Left renal cortex interstitium (tissue), 4 donors: Measurements from ENCODE around the gene KCNIP4. TPM values are rescaled to one million over a fixed set of nuclear protein-coding genes. Genes with fewer than 3 reads are reported as not detected.

Source experiments
- DNase-seq, 4 donors: peaks; one replicate each; pipeline ENCODE4 v3.0.0-alpha.2; 2013; ENCODE audit warnings: low read depth in 4 of 4, low spot score in 2 of 4, missing footprints in 1 of 4
- polyA plus RNA-seq, 4 donors: library from polyadenylated mRNA; unstranded; fragments of 120-200 nt; gene quantifications; one replicate each; pipeline ENCODE4 v1.2.1, GENCODE V29; 2013; ENCODE audit not compliant: insufficient read length in 4 of 4

Gene KCNIP4
- polyA plus RNA-seq, 4 donors: 12.3 to 15.6 (median 13.9) TPM

- no peak for DNase-seq
Observed at GRCh38 chr4:21118301-21118700, 830.3 kb downstream of the KCNIP4 start.

- DNase-seq: no peak
Observed at GRCh38 chr4:21117541-21118180, 830.9 kb downstream of the KCNIP4 start.

GRCh38 chr4:21113496-21114223 lies 834.9 kb downstream of the KCNIP4 start:
- no peak for DNase-seq

GRCh38 chr4:21102667-21103066 lies 845.9 kb downstream of the KCNIP4 start:
- no peak for DNase-seq

GRCh38 chr4:21097865-21098264 lies 850.7 kb downstream of the KCNIP4 start:
- DNase-seq: no peak

- no peak for DNase-seq
Observed at GRCh38 chr4:21097026-21097425, 851.5 kb downstream of the KCNIP4 start.

- DNase-seq: no peak
Observed at GRCh38 chr4:21092531-21092930, 856.0 kb downstream of the KCNIP4 start.

- no peak for DNase-seq
Observed at GRCh38 chr4:21090094-21090666, 858.4 kb downstream of the KCNIP4 start.

- no peak for DNase-seq
Observed at GRCh38 chr4:21083413-21083812, 865.2 kb downstream of the KCNIP4 start.

- no peak for DNase-seq
Observed at GRCh38 chr4:21077967-21078366, 870.6 kb downstream of the KCNIP4 start.

- no peak for DNase-seq
Observed at GRCh38 chr4:21067351-21067750, 881.2 kb downstream of the KCNIP4 start.

GRCh38 chr4:21061902-21062301 lies 886.7 kb downstream of the KCNIP4 start:
- DNase-seq: no peak

GRCh38 chr4:21046141-21046540 lies 902.4 kb downstream of the KCNIP4 start:
- no peak for DNase-seq

GRCh38 chr4:21045119-21045518 lies 903.5 kb downstream of the KCNIP4 start:
- DNase-seq: no peak

GRCh38 chr4:21041708-21042107 lies 906.9 kb downstream of the KCNIP4 start:
- no peak for DNase-seq

- no peak for DNase-seq
Observed at GRCh38 chr4:21034728-21035127, 913.8 kb downstream of the KCNIP4 start.

GRCh38 chr4:21032089-21032645 lies 916.4 kb downstream of the KCNIP4 start:
- no peak for DNase-seq

- DNase-seq: no peak
Observed at GRCh38 chr4:21018817-21019216, 929.8 kb downstream of the KCNIP4 start.

GRCh38 chr4:21013501-21013900 lies 935.1 kb downstream of the KCNIP4 start:
- DNase-seq: no peak

GRCh38 chr4:21012851-21013331 lies 935.7 kb downstream of the KCNIP4 start:
- no peak for DNase-seq

GRCh38 chr4:21011106-21011505 lies 937.5 kb downstream of the KCNIP4 start:
- DNase-seq: no peak

- no peak for DNase-seq
Observed at GRCh38 chr4:21009956-21010355, 938.6 kb downstream of the KCNIP4 start.
